Measurements from ENCODE around the gene RUSC2. TPM values are rescaled to one million over a fixed set of nuclear protein-coding genes. Genes with fewer than 3 reads are reported as not detected.
"Not testable (repeated sequence)": the region's sequence is repeated elsewhere in the genome, so short reads cannot be mapped to it uniquely, and the experiment has no call there.

The RUSC2 gene
- total and polyA plus RNA-seq, 2 donors (not counting 1 experiment from before 2014, with no cell fraction given), result 0.27 to 0.76 TPM

GRCh38 chr9:35476596-35476995, 13.3 kb upstream of the RUSC2 start:
- H3K4me1 ChIP-seq (ENCODE audit: control insufficient read depth in 2 of 2, insufficient read depth in 2 of 2, low read length in 2 of 2), result no peaks in the 10 kb centered on the region
- H3K27me3 Mint-ChIP-seq, result peaks cover 23% of the 10 kb centered on the region
- ChIA-PET CTCF (interaction anchor here (0.6 to 9.4 kb wide), 13 partner anchors 10 to 776 kb away, joined by 3 to 109 read pairs (median 3); partner anchors contain the start of genes ATOSB and PIGO), POLR2A (no interaction called here)
- no peak overlapping the region for H2AFZ ChIP-seq (ENCODE audit: insufficient read depth, low read depth, low read length, poor library complexity, severe bottlenecking)
- no peak overlapping the region for H3K27ac ChIP-seq (ENCODE audit: low read length in 2 of 2)
- H3K79me2 ChIP-seq (ENCODE audit: control insufficient read depth, insufficient read depth, low read length), result no peaks in the 10 kb centered on the region
- intact Hi-C loops (cut with micrococcal nuclease), result no loop called here
- no peak overlapping the region for H3K4me2 ChIP-seq (replicated peaks; ENCODE audit: low read depth, low read length, poor library complexity, severe bottlenecking)
- H3K4me3 ChIP-seq (ENCODE audit: control extremely low read depth in 1 of 5, extremely low read depth in 1 of 5, insufficient read depth in 1 of 5, low read depth in 2 of 5, low read length in 4 of 5), result no peak overlapping the region
- H3K9me3 ChIP-seq (ENCODE audit: control extremely low read depth in 1 of 3, control insufficient read depth in 2 of 3, insufficient read depth in 1 of 3, low read length in 2 of 3), result no peaks in the 10 kb centered on the region
- peaks cover 0 to 21% (median 0%) of the 10 kb centered on the region in 4 experiments for H3K27me3 ChIP-seq (replicated peaks in 1 of 4; ENCODE audit: control extremely low read depth in 1 of 4, control insufficient read depth in 3 of 4, insufficient read depth in 4 of 4, low read length in 3 of 4)
- H3K4me3 Mint-ChIP-seq, result no peak overlapping the region
- H4K20me1 ChIP-seq (ENCODE audit: control insufficient read depth, insufficient read depth, low read length, poor library complexity, severe bottlenecking), result no peaks in the 10 kb centered on the region
- no peak for DNase-seq
- WGBS (ENCODE audit: insufficient coverage), result 87% methylated on average over 6 of the region's 8 CpGs
- no peak overlapping the region for H3K27ac Mint-ChIP-seq
- H3K9me3 Mint-ChIP-seq (ENCODE audit: insufficient read depth), result no peaks in the 10 kb centered on the region
- no peaks in the 10 kb centered on the region for H3K4me1 Mint-ChIP-seq
- no peak for ATAC-seq (ENCODE audit: low read depth)
- no peak for TF ChIP-seq EZH2 (IDR thresholded peaks at IDR 0.05; ENCODE audit: borderline replicate concordance, insufficient read depth, low read depth, low read length, poor library complexity, severe bottlenecking)
- no peak for TF ChIP-seq CTCF (IDR thresholded peaks at IDR 0.05)
- H3K36me3 ChIP-seq (replicated peaks in 1 of 2; ENCODE audit: control extremely low read depth in 1 of 2, control insufficient read depth in 1 of 2, extremely low read depth in 1 of 2, insufficient read depth in 2 of 2, low read length in 1 of 2), result no peaks in the 10 kb centered on the region
- H3K9ac ChIP-seq (ENCODE audit: low read length), result no peak overlapping the region

- peaks cover 0 to 21% (median 0%) of the 10 kb centered on the region in 4 experiments for H3K27me3 ChIP-seq (replicated peaks in 1 of 4; ENCODE audit: control extremely low read depth in 1 of 4, control insufficient read depth in 3 of 4, insufficient read depth in 4 of 4, low read length in 3 of 4)
These were observed 12.6 kb upstream of the RUSC2 start for GRCh38 chr9:35477211-35477855.

More at GRCh38 chr9:35477211-35477855, 12.6 kb upstream of the RUSC2 start:
- H3K4me1 ChIP-seq (ENCODE audit: control insufficient read depth in 2 of 2, insufficient read depth in 2 of 2, low read length in 2 of 2); H2AFZ ChIP-seq (ENCODE audit: insufficient read depth, low read depth, low read length, poor library complexity, severe bottlenecking); H3K4me3 Mint-ChIP-seq; H3K4me1 Mint-ChIP-seq; intact Hi-C loops (cut with micrococcal nuclease); H3K36me3 ChIP-seq (replicated peaks in 1 of 2; ENCODE audit: control extremely low read depth in 1 of 2, control insufficient read depth in 1 of 2, extremely low read depth in 1 of 2, insufficient read depth in 2 of 2, low read length in 1 of 2); H3K4me2 ChIP-seq (replicated peaks; ENCODE audit: low read depth, low read length, poor library complexity, severe bottlenecking); H3K27ac Mint-ChIP-seq; H3K9me3 Mint-ChIP-seq (ENCODE audit: insufficient read depth); H3K9me3 ChIP-seq (ENCODE audit: control extremely low read depth in 1 of 3, control insufficient read depth in 2 of 3, insufficient read depth in 1 of 3, low read length in 2 of 3); H4K20me1 ChIP-seq (ENCODE audit: control insufficient read depth, insufficient read depth, low read length, poor library complexity, severe bottlenecking); H3K4me3 ChIP-seq (ENCODE audit: control extremely low read depth in 1 of 5, extremely low read depth in 1 of 5, insufficient read depth in 1 of 5, low read depth in 2 of 5, low read length in 4 of 5); H3K9ac ChIP-seq (ENCODE audit: low read length); H3K79me2 ChIP-seq (ENCODE audit: control insufficient read depth, insufficient read depth, low read length); H3K27ac ChIP-seq (ENCODE audit: low read length in 2 of 2): not testable (repeated sequence)
- 0% methylated on average over 3 of the region's 5 CpGs for WGBS (ENCODE audit: insufficient coverage)
- ChIA-PET CTCF (interaction anchor here (0.7 to 9.4 kb wide), 14 partner anchors 9 to 777 kb away, joined by 3 to 109 read pairs (median 3); partner anchors contain the start of genes ATOSB, CREB3 and PIGO), POLR2A (interaction anchor here (0.6 kb wide), 1 partner anchor 852 kb away, joined by 3 read pairs; no protein-coding TSS in a partner anchor)
- peak; percentile 68 for DNase-seq
- peaks cover 23% of the 10 kb centered on the region for H3K27me3 Mint-ChIP-seq
- peak; percentile 76 for TF ChIP-seq CTCF (IDR thresholded peaks at IDR 0.05)
- peak; percentile 75 for ATAC-seq (ENCODE audit: low read depth)

All from B cell (primary cell).